Measurements from ENCODE around the gene SCN8A. TPM values are rescaled to one million over a fixed set of nuclear protein-coding genes. Genes with fewer than 3 reads are reported as not detected.

The SCN8A gene
- total and polyA plus RNA-seq, 2 experiments from 2014 or later = 4.6 to 23.9 TPM

DNA sequence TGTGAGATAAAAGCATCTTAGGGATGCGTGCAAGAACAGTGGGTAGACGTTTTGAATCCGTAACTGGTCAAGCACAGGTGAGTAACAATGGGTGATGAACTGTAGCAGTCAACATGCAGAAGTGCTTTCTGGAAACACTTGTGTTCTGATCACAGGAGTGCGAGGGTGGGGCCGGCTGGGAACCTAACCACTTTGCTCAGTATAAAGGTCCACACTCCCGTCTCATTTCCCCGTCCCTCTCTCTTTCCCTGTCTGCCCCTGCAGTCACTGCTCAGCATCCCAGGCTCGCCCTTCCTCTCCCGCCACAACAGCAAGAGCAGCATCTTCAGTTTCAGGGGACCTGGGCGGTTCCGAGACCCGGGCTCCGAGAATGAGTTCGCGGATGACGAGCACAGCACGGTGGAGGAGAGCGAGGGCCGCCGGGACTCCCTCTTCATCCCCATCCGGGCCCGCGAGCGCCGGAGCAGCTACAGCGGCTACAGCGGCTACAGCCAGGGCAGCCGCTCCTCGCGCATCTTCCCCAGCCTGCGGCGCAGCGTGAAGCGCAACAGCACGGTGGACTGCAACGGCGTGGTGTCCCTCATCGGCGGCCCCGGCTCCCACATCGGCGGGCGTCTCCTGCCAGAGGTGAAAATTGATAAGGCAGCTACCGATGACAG is 130.4 kb downstream of the SCN8A start (continued):
- TF ChIP-seq, protein P1, sequence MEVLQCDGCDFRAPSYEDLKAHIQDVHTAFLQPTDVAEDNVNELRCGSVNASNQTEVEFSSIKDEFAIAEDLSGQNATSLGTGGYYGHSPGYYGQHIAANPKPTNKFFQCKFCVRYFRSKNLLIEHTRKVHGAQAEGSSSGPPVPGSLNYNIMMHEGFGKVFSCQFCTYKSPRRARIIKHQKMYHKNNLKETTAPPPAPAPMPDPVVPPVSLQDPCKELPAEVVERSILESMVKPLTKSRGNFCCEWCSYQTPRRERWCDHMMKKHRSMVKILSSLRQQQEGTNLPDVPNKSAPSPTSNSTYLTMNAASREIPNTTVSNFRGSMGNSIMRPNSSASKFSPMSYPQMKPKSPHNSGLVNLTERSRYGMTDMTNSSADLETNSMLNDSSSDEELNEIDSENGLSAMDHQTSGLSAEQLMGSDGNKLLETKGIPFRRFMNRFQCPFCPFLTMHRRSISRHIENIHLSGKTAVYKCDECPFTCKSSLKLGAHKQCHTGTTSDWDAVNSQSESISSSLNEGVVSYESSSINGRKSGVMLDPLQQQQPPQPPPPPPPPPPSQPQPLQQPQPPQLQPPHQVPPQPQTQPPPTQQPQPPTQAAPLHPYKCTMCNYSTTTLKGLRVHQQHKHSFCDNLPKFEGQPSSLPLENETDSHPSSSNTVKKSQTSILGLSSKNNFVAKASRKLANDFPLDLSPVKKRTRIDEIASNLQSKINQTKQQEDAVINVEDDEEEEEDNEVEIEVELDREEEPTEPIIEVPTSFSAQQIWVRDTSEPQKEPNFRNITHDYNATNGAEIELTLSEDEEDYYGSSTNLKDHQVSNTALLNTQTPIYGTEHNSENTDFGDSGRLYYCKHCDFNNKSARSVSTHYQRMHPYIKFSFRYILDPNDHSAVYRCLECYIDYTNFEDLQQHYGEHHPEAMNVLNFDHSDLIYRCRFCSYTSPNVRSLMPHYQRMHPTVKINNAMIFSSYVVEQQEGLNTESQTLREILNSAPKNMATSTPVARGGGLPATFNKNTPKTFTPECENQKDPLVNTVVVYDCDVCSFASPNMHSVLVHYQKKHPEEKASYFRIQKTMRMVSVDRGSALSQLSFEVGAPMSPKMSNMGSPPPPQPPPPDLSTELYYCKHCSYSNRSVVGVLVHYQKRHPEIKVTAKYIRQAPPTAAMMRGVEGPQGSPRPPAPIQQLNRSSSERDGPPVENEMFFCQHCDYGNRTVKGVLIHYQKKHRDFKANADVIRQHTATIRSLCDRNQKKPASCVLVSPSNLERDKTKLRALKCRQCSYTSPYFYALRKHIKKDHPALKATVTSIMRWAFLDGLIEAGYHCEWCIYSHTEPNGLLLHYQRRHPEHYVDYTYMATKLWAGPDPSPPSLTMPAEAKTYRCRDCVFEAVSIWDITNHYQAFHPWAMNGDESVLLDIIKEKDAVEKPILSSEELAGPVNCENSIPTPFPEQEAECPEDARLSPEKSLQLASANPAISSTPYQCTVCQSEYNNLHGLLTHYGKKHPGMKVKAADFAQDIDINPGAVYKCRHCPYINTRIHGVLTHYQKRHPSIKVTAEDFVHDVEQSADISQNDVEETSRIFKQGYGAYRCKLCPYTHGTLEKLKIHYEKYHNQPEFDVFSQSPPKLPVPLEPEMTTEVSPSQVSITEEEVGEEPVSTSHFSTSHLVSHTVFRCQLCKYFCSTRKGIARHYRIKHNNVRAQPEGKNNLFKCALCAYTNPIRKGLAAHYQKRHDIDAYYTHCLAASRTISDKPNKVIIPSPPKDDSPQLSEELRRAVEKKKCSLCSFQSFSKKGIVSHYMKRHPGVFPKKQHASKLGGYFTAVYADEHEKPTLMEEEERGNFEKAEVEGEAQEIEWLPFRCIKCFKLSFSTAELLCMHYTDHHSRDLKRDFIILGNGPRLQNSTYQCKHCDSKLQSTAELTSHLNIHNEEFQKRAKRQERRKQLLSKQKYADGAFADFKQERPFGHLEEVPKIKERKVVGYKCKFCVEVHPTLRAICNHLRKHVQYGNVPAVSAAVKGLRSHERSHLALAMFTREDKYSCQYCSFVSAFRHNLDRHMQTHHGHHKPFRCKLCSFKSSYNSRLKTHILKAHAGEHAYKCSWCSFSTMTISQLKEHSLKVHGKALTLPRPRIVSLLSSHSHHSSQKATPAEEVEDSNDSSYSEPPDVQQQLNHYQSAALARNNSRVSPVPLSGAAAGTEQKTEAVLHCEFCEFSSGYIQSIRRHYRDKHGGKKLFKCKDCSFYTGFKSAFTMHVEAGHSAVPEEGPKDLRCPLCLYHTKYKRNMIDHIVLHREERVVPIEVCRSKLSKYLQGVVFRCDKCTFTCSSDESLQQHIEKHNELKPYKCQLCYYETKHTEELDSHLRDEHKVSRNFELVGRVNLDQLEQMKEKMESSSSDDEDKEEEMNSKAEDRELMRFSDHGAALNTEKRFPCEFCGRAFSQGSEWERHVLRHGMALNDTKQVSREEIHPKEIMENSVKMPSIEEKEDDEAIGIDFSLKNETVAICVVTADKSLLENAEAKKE (CRISPR knock-in tag; IDR thresholded peaks at IDR 0.05) = no peak
- TF ChIP-seq, protein P2, sequence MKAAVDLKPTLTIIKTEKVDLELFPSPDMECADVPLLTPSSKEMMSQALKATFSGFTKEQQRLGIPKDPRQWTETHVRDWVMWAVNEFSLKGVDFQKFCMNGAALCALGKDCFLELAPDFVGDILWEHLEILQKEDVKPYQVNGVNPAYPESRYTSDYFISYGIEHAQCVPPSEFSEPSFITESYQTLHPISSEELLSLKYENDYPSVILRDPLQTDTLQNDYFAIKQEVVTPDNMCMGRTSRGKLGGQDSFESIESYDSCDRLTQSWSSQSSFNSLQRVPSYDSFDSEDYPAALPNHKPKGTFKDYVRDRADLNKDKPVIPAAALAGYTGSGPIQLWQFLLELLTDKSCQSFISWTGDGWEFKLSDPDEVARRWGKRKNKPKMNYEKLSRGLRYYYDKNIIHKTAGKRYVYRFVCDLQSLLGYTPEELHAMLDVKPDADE (IDR thresholded peaks at IDR 0.05) = no peak
- TF ChIP-seq STAT1 (IDR thresholded peaks at IDR 0.05; ENCODE audit: unreplicated experiment) (no peak), NANOG (IDR thresholded peaks at IDR 0.05; ENCODE audit: borderline replicate concordance) (no peak), CREB1 (CRISPR knock-in tag; IDR thresholded peaks at IDR 0.05; ENCODE audit: low read depth) (no peak), ZNF114 (CRISPR knock-in tag; IDR thresholded peaks at IDR 0.05) (no peak), ZNF331 (CRISPR knock-in tag; IDR thresholded peaks at IDR 0.05; ENCODE audit: low read depth) (no peak), POLR2AphosphoS5 (IDR thresholded peaks at IDR 0.05; ENCODE audit: low read depth) (no peak), EZH2 (IDR thresholded peaks at IDR 0.05; ENCODE audit: low read depth, unreplicated experiment) (no peak)

Data from GM23338 (cell line).